HL-60 (cell line): ENCODE results near the gene FRRS1.

Experiments
- POLR2AphosphoS5 ChIP-seq: IDR thresholded peaks from 2 replicates; pipeline ENCODE4 v1.6.1; 2012; ENCODE audit warnings: low read depth
- REST ChIP-seq: IDR thresholded peaks from 2 replicates; pipeline ENCODE4 v1.6.1; 2012; ENCODE audit warnings: low read depth; ENCODE audit not compliant: insufficient replicate concordance
- TF ChIP-seq, protein P1 (sequence below): IDR thresholded peaks from one replicate; pipeline ENCODE4 v1.5.1; 2011; ENCODE audit warnings: low read length, control low read depth, inconsistent platforms; ENCODE audit not compliant: insufficient read depth

- TF ChIP-seq, protein P1, sequence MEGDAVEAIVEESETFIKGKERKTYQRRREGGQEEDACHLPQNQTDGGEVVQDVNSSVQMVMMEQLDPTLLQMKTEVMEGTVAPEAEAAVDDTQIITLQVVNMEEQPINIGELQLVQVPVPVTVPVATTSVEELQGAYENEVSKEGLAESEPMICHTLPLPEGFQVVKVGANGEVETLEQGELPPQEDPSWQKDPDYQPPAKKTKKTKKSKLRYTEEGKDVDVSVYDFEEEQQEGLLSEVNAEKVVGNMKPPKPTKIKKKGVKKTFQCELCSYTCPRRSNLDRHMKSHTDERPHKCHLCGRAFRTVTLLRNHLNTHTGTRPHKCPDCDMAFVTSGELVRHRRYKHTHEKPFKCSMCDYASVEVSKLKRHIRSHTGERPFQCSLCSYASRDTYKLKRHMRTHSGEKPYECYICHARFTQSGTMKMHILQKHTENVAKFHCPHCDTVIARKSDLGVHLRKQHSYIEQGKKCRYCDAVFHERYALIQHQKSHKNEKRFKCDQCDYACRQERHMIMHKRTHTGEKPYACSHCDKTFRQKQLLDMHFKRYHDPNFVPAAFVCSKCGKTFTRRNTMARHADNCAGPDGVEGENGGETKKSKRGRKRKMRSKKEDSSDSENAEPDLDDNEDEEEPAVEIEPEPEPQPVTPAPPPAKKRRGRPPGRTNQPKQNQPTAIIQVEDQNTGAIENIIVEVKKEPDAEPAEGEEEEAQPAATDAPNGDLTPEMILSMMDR, result no peak
- TF ChIP-seq POLR2AphosphoS5, result no peak
- no peak for TF ChIP-seq REST
Observed at GRCh38 chr1:99673315-99673714, 93.1 kb downstream of the FRRS1 start.
